Epithelial cell of prostate (primary cell): ENCODE measurements around the gene IQSEC1.
"Not testable (repeated sequence)": the region's sequence is repeated elsewhere in the genome, so short reads cannot be mapped to it uniquely, and the experiment has no call there.

Source experiments
- DNase-seq: peaks from one replicate; pipeline ENCODE4 v3.0.0-alpha.2; 2011; ENCODE audit warnings: low read depth, low spot score
- H3K27ac ChIP-seq: fragments of 450-650 bp; 2 replicates; pipeline ENCODE4 v1.5.1; 2017; ENCODE audit warnings: mild to moderate bottlenecking

The IQSEC1 gene

GRCh38 chr3:12868039-12869034 lies 204.9 kb downstream of the IQSEC1 start:
- H3K27ac ChIP-seq, result no peak overlapping the region
- no peak for DNase-seq

DNA sequence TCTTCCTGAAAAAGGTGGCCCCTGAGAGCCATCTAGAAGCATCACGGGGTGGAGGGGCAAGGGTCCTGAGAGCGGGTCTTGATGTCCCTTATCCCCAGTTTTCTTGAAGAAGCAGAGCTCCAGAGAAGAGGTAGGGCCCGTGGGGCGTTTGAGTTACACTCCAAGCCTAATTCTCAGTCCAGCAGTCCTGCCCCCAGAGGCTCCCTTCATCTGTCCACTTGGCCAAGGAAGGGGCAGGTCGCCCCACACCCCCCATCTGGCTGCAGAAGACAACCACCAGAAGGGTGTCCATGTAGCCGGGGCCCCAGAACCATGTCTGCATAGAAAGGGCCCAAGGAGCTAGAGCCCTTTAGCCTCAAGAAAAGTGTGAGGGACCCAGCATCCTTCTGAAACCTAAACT lies 206.4 kb downstream of the IQSEC1 start:
- H3K27ac ChIP-seq, result no peak overlapping the region
- DNase-seq, result no peak

- DNase-seq, result no peak
- no peak overlapping the region for H3K27ac ChIP-seq
Measured at GRCh38 chr3:12865271-12865670, 208.0 kb downstream of the IQSEC1 start.

DNA sequence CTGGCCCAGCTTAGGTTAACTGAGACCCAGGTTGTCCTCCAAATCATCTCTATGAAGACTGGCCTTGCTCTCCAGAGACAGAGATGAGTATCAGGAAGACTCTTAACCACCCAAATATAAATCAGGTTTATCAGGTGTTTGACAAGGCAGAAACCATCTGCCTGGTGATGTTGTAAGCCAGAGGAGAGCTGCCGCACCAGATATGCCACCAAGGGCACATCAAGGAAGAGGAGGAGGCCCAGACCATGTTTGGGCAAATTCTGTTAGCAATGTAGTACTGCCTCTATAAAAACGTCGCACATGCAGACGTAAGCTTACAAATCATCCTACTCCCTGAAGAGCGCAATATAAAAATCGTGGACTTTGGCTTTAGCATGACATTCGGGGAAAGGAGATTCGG lies 210.8 kb downstream of the IQSEC1 start:
- H3K27ac ChIP-seq, result no peak overlapping the region
- DNase-seq, result no peak

- DNase-seq, result no peak
- H3K27ac ChIP-seq, result no peak overlapping the region
Measured at GRCh38 chr3:12861611-12862010, 211.6 kb downstream of the IQSEC1 start.

DNA sequence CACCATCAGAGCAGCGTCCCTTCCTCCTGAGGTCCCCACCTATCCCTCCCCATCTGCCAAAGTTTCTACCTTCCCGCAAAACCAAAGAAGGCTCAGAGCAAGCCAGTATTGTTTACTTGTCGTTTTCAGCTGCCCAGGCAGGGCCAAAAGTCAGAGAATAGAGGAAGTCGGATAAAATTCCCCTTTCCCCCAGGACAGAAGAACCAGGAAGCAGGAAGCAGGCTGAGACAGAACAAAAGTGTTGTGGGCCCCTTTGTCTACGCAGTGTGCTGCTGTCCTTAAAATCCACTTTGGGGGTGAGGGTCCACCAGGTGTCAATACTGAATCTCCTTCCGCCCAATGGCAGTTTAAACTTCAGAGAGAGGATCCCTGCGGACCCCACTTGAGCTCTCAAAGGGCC lies 213.4 kb downstream of the IQSEC1 start:
- DNase-seq, result no peak
- no peak overlapping the region for H3K27ac ChIP-seq

- no peak for DNase-seq
- no peak overlapping the region for H3K27ac ChIP-seq
Measured at GRCh38 chr3:12856626-12857025, 216.6 kb downstream of the IQSEC1 start.

DNA sequence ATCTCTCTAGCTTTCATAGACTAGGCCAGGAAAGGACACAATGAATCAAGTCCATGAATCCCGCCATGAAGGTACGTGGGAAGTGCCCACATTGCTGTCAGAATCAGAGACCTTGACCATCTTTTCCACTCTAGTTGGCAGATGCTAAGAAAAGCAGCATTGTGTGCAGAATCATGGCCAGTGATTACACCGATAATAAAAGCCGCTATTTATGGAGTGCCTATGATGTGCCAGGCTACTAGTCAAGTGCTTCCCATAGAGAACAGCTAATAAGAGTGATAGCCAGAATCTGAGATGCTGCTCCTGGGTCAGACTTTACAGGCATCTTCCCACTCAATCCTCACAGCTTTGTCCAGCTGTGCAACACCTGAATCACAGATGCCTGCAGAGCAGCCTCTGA lies 218.7 kb downstream of the IQSEC1 start:
- no peak for DNase-seq
- no peak overlapping the region for H3K27ac ChIP-seq

- not testable (repeated sequence) for DNase-seq, H3K27ac ChIP-seq
Measured at GRCh38 chr3:12853847-12854246, 219.4 kb downstream of the IQSEC1 start.

GRCh38 chr3:12852201-12852600 lies 221.0 kb downstream of the IQSEC1 start:
- no peak for DNase-seq

More at GRCh38 chr3:12852201-12852600, 221.0 kb downstream of the IQSEC1 start:
- no peak overlapping the region for H3K27ac ChIP-seq
